Dendritic cell treated with granulocyte-macrophage colony-stimulating factor and Interleukin-4, amounts not matched to agents 40 ng/mL and 50 ng/mL, for 4 days (primary cell): ENCODE results near the gene TTC27.

Source experiments
- H3K27ac Mint-ChIP-seq: one replicate; pipeline ENCODE4 v1.8.0; 2022; ENCODE audit warnings: mild to moderate bottlenecking, mixed read lengths
- H3K27me3 Mint-ChIP-seq: one replicate; pipeline ENCODE4 v1.8.0; 2022; ENCODE audit warnings: mild to moderate bottlenecking, mixed read lengths
- H3K36me3 Mint-ChIP-seq: one replicate; pipeline ENCODE4 v1.8.0; 2022; ENCODE audit warnings: low read depth, mixed read lengths
- H3K4me1 Mint-ChIP-seq: one replicate; pipeline ENCODE4 v1.8.0; 2022; ENCODE audit warnings: low read depth, mixed read lengths
- H3K4me3 Mint-ChIP-seq: one replicate; pipeline ENCODE4 v1.8.0; 2022; ENCODE audit warnings: mild to moderate bottlenecking, moderate library complexity, mixed read lengths
- H3K9me3 Mint-ChIP-seq: one replicate; pipeline ENCODE4 v1.8.0; 2022; ENCODE audit warnings: mixed read lengths
- intact Hi-C: fragments of 100-400 bp; cut with micrococcal nuclease; formaldehyde crosslinking; loops from one replicate; pipeline ENCODE4 v1.15.0; 2022

The TTC27 gene

GRCh38 chr2:32760628-32761027 is 132.8 kb downstream of the TTC27 start:
- Mint-ChIP-seq H3K4me3 (no peak overlapping the region), H3K36me3 (peaks cover 31% of the 10 kb centered on the region), H3K27ac (no peak overlapping the region), H3K9me3 (no peaks in the 10 kb centered on the region), H3K27me3 (no peaks in the 10 kb centered on the region), H3K4me1 (no peaks in the 10 kb centered on the region)
- intact Hi-C loops, result no loop called here

- Mint-ChIP-seq H3K9me3 (no peaks in the 10 kb centered on the region), H3K4me1 (no peaks in the 10 kb centered on the region), H3K27me3 (no peaks in the 10 kb centered on the region), H3K36me3 (no peaks in the 10 kb centered on the region), H3K27ac (no peak overlapping the region), H3K4me3 (no peak overlapping the region)
- intact Hi-C loops, result no loop called here
These were observed 140.7 kb downstream of the TTC27 start for GRCh38 chr2:32768387-32769174.

GRCh38 chr2:32770360-32770759 is 142.5 kb downstream of the TTC27 start:
- Mint-ChIP-seq H3K36me3 (no peaks in the 10 kb centered on the region), H3K9me3 (no peaks in the 10 kb centered on the region), H3K4me1 (no peaks in the 10 kb centered on the region), H3K27me3 (no peaks in the 10 kb centered on the region), H3K4me3 (no peak overlapping the region), H3K27ac (no peak overlapping the region)
- intact Hi-C loops, result loop anchor here (5.0 kb wide), 1 partner anchor 602 kb away; no protein-coding TSS in a partner anchor

GRCh38 chr2:32772638-32773447 is 145.0 kb downstream of the TTC27 start:
- Mint-ChIP-seq H3K27ac (no peak overlapping the region), H3K27me3 (no peaks in the 10 kb centered on the region), H3K36me3 (no peaks in the 10 kb centered on the region), H3K4me3 (no peak overlapping the region), H3K4me1 (no peaks in the 10 kb centered on the region), H3K9me3 (no peaks in the 10 kb centered on the region)
- intact Hi-C loops, result loop anchor here (2.0 to 5.0 kb wide), 2 partner anchors 599 to 810 kb away; no protein-coding TSS in a partner anchor

GRCh38 chr2:32773448-32773808 is 145.6 kb downstream of the TTC27 start:
- Mint-ChIP-seq H3K27ac (no peak overlapping the region), H3K27me3 (no peaks in the 10 kb centered on the region), H3K4me3 (no peak overlapping the region), H3K36me3 (peaks cover 4% of the 10 kb centered on the region), H3K4me1 (no peaks in the 10 kb centered on the region), H3K9me3 (no peaks in the 10 kb centered on the region)
- intact Hi-C loops, result loop anchor here (2.0 to 5.0 kb wide), 2 partner anchors 599 to 809 kb away; no protein-coding TSS in a partner anchor

GRCh38 chr2:32775954-32776353 is 148.1 kb downstream of the TTC27 start:
- Mint-ChIP-seq H3K4me3 (no peak overlapping the region), H3K27ac (no peak overlapping the region), H3K36me3 (peaks cover 22% of the 10 kb centered on the region), H3K9me3 (peaks cover 5% of the 10 kb centered on the region), H3K4me1 (no peaks in the 10 kb centered on the region), H3K27me3 (no peaks in the 10 kb centered on the region)
- intact Hi-C loops, result no loop called here

- Mint-ChIP-seq H3K27ac (no peak overlapping the region), H3K9me3 (peaks cover 13% of the 10 kb centered on the region), H3K4me1 (no peaks in the 10 kb centered on the region), H3K27me3 (no peaks in the 10 kb centered on the region), H3K4me3 (no peak overlapping the region), H3K36me3 (peaks cover 29% of the 10 kb centered on the region)
- intact Hi-C loops, result no loop called here
These were observed 149.9 kb downstream of the TTC27 start for GRCh38 chr2:32777714-32778113.

- intact Hi-C loops, result no loop called here
- Mint-ChIP-seq H3K36me3 (peaks cover 51% of the 10 kb centered on the region), H3K9me3 (peaks cover 13% of the 10 kb centered on the region), H3K27ac (no peak overlapping the region), H3K27me3 (no peaks in the 10 kb centered on the region), H3K4me3 (no peak overlapping the region), H3K4me1 (no peaks in the 10 kb centered on the region)
These were observed 153.1 kb downstream of the TTC27 start for GRCh38 chr2:32780961-32781360.

- no peaks in the 10 kb centered on the region for H3K27me3 Mint-ChIP-seq
- H3K9me3 Mint-ChIP-seq, result peaks cover 13% of the 10 kb centered on the region
- intact Hi-C loops, result no loop called here
- peaks cover 55% of the 10 kb centered on the region for H3K36me3 Mint-ChIP-seq
- H3K27ac Mint-ChIP-seq, result no peak overlapping the region
- H3K4me1 Mint-ChIP-seq, result no peaks in the 10 kb centered on the region
- H3K4me3 Mint-ChIP-seq, result no peak overlapping the region
These were observed 155.6 kb downstream of the TTC27 start for GRCh38 chr2:32783469-32783868.

- no peaks in the 10 kb centered on the region for H3K4me1 Mint-ChIP-seq
- H3K36me3 Mint-ChIP-seq, result peaks cover 50% of the 10 kb centered on the region
- no peak overlapping the region for H3K4me3 Mint-ChIP-seq
- H3K27ac Mint-ChIP-seq, result no peak overlapping the region
- H3K9me3 Mint-ChIP-seq, result peaks cover 13% of the 10 kb centered on the region
- intact Hi-C loops, result no loop called here
- H3K27me3 Mint-ChIP-seq, result no peaks in the 10 kb centered on the region
These were observed 156.1 kb downstream of the TTC27 start for GRCh38 chr2:32783933-32784332.

GRCh38 chr2:32787207-32787606 is 159.4 kb downstream of the TTC27 start:
- Mint-ChIP-seq H3K27ac (no peak overlapping the region), H3K9me3 (no peaks in the 10 kb centered on the region), H3K36me3 (peaks cover 30% of the 10 kb centered on the region), H3K4me3 (no peak overlapping the region), H3K4me1 (no peaks in the 10 kb centered on the region), H3K27me3 (no peaks in the 10 kb centered on the region)
- intact Hi-C loops, result no loop called here

GRCh38 chr2:32788114-32788513 is 160.3 kb downstream of the TTC27 start:
- no peaks in the 10 kb centered on the region for H3K9me3 Mint-ChIP-seq
- H3K36me3 Mint-ChIP-seq, result peaks cover 33% of the 10 kb centered on the region

GRCh38 chr2:32792416-32792815 is 164.6 kb downstream of the TTC27 start:
- no peaks in the 10 kb centered on the region for H3K9me3 Mint-ChIP-seq
- no peaks in the 10 kb centered on the region for H3K4me1 Mint-ChIP-seq
- no peak overlapping the region for H3K27ac Mint-ChIP-seq
- no peaks in the 10 kb centered on the region for H3K27me3 Mint-ChIP-seq
- H3K4me3 Mint-ChIP-seq, result no peak overlapping the region
- H3K36me3 Mint-ChIP-seq, result peaks cover 13% of the 10 kb centered on the region
- intact Hi-C loops, result no loop called here

More at GRCh38 chr2:32788114-32788513, 160.3 kb downstream of the TTC27 start:
- no peaks in the 10 kb centered on the region for H3K27me3 Mint-ChIP-seq
- H3K4me1 Mint-ChIP-seq, result no peaks in the 10 kb centered on the region
- intact Hi-C loops, result no loop called here
- no peak overlapping the region for H3K27ac Mint-ChIP-seq
- H3K4me3 Mint-ChIP-seq, result no peak overlapping the region

- H3K4me1 Mint-ChIP-seq, result no peaks in the 10 kb centered on the region
- H3K4me3 Mint-ChIP-seq, result no peak overlapping the region
- intact Hi-C loops, result no loop called here
- no peak overlapping the region for H3K27ac Mint-ChIP-seq
- no peaks in the 10 kb centered on the region for H3K9me3 Mint-ChIP-seq
- peaks cover 11% of the 10 kb centered on the region for H3K36me3 Mint-ChIP-seq
- H3K27me3 Mint-ChIP-seq, result no peaks in the 10 kb centered on the region
These were observed 171.0 kb downstream of the TTC27 start for GRCh38 chr2:32798829-32799228.
